ENCODE measurements around the gene TEX29.

TEX29 gene

GRCh38 chr13:111383591-111384440 is 63.4 kb downstream of the TEX29 start:
- TF ChIP-seq CTCF (IDR thresholded peaks at IDR 0.05; ENCODE audit: low read depth, low read length) (no peak), POLR2A (IDR thresholded peaks at IDR 0.05; ENCODE audit: extremely low read depth, insufficient read length) (no peak), MYC (IDR thresholded peaks at IDR 0.05; ENCODE audit: low read depth, low read length) (no peak)
- TF ChIP-seq, protein P1, sequence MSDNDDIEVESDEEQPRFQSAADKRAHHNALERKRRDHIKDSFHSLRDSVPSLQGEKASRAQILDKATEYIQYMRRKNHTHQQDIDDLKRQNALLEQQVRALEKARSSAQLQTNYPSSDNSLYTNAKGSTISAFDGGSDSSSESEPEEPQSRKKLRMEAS (IDR thresholded peaks at IDR 0.05; ENCODE audit: low read depth, low read length), result no peak

GRCh38 chr13:111384441-111385182 is 64.2 kb downstream of the TEX29 start:
- TF ChIP-seq CTCF (IDR thresholded peaks at IDR 0.05; ENCODE audit: low read depth, low read length), result no peak
- no peak for TF ChIP-seq MYC (IDR thresholded peaks at IDR 0.05; ENCODE audit: low read depth, low read length)
- TF ChIP-seq, protein P1 (IDR thresholded peaks at IDR 0.05; ENCODE audit: low read depth, low read length), result 0 out of 2 replicates have a peak, but pooled peaks have one; percentile 9
- DNase-seq (ENCODE audit: low read depth), result no peak
- H3K4me3 ChIP-seq (ENCODE audit: low read depth, low read length), result no peak overlapping the region

More at GRCh38 chr13:111383591-111384440, 63.4 kb downstream of the TEX29 start:
- no peak for DNase-seq (ENCODE audit: low read depth)
- H3K4me3 ChIP-seq (ENCODE audit: low read depth, low read length), result no peak overlapping the region

DNA sequence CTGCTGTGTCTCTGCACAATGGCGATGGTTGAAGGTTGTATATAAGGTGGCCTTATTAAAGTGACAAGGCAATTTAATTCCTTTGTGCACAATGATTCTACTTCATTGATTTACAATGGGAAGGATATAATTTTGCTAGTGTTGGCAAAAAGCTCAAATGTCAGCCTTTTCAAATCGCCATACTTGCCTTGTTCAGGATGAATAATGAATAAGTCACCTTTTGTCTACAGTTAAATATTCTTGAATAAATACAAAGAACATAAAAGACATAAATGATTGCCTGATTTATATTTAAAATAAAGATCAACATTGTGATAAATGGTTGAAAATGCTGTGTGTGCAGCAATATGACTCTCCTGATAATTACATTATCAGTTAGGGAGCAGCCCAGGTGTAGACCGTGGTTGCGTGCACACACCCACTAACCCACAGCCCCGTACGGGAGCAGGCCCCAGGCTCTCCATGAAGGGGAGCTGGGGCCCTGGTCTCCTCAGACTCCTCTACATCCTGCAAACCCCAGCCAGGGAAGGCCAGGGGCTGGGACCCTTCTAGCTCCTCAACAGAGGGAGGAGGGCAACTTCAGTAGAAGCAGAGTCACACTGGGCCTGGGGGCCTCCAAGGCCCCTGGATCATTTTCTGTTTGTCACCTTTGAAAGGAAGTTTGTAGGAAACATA is 64.9 kb downstream of the TEX29 start:
- no peak for DNase-seq (ENCODE audit: low read depth)
- no peak overlapping the region for H3K4me3 ChIP-seq (ENCODE audit: low read depth, low read length)
- TF ChIP-seq, protein P1 (IDR thresholded peaks at IDR 0.05; ENCODE audit: low read depth, low read length), result no peak
- TF ChIP-seq CTCF (IDR thresholded peaks at IDR 0.05; ENCODE audit: low read depth, low read length), result no peak
- TF ChIP-seq POLR2A (IDR thresholded peaks at IDR 0.05; ENCODE audit: extremely low read depth, insufficient read length), result no peak
- no peak for TF ChIP-seq MYC (IDR thresholded peaks at IDR 0.05; ENCODE audit: low read depth, low read length)

GRCh38 chr13:111387026-111387871 is 66.8 kb downstream of the TEX29 start:
- no peak overlapping the region for H3K4me3 ChIP-seq (ENCODE audit: low read depth, low read length)
- no peak for DNase-seq (ENCODE audit: low read depth)
- TF ChIP-seq, protein P1 (IDR thresholded peaks at IDR 0.05; ENCODE audit: low read depth, low read length), result no peak
- TF ChIP-seq MYC (IDR thresholded peaks at IDR 0.05; ENCODE audit: low read depth, low read length) (no peak), CTCF (IDR thresholded peaks at IDR 0.05; ENCODE audit: low read depth, low read length) (no peak), POLR2A (IDR thresholded peaks at IDR 0.05; ENCODE audit: extremely low read depth, insufficient read length) (no peak)

Data from NB4 (cell line).